Neural crest cell (in vitro differentiated cells): ENCODE data around the gene RNF123. TPM values are rescaled to one million over a fixed set of nuclear protein-coding genes. Genes with fewer than 3 reads are reported as not detected.
A peak's percentile ranks its signal among the peaks of the same experiment; 100 is the strongest.

Experiments used
- DNase-seq: peaks from one replicate; pipeline ENCODE4 v3.0.0; 2021; ENCODE audit warnings: low read depth, mixed read lengths, low spot score
- H3K27ac Mint-ChIP-seq: one replicate; pipeline ENCODE4 v1.8.0; 2021; ENCODE audit warnings: mild to moderate bottlenecking, mixed read lengths; ENCODE audit not compliant: unreplicated experiment
- H3K27me3 Mint-ChIP-seq: 2 replicates; pipeline ENCODE4 v1.8.0; 2021; ENCODE audit warnings: low read depth, mild to moderate bottlenecking, mixed read lengths
- H3K36me3 Mint-ChIP-seq: 2 replicates; pipeline ENCODE4 v1.8.0; 2021; ENCODE audit warnings: low read depth, mild to moderate bottlenecking, mixed read lengths
- H3K4me1 Mint-ChIP-seq: 2 replicates; pipeline ENCODE4 v1.8.0; 2021; ENCODE audit warnings: mixed read lengths
- H3K4me3 Mint-ChIP-seq: one replicate; pipeline ENCODE4 v1.8.0; 2021; ENCODE audit warnings: mild to moderate bottlenecking, mixed read lengths
- H3K9me3 Mint-ChIP-seq: 2 replicates; pipeline ENCODE4 v1.8.0; 2021; ENCODE audit warnings: mixed read lengths
- total RNA-seq: library from RNA; stranded (reverse); gene quantifications from 2 replicates; pipeline ENCODE4 v1.2.1, GENCODE V29; 2021
- TF ChIP-seq, protein P1 (sequence below): fragments of 200-600 bp; sonication (generic); conservative IDR thresholded peaks from 2 replicates; pipeline ENCODE4 v1.5.0; 2021; ENCODE audit warnings: antibody characterized with exemption, mild to moderate bottlenecking

The RNF123 gene
- total RNA-seq, 1 donor from 2014 or later: 42.4 TPM

- no peaks in the 10 kb centered on the region for H3K27me3 Mint-ChIP-seq
- TF ChIP-seq, protein P1, sequence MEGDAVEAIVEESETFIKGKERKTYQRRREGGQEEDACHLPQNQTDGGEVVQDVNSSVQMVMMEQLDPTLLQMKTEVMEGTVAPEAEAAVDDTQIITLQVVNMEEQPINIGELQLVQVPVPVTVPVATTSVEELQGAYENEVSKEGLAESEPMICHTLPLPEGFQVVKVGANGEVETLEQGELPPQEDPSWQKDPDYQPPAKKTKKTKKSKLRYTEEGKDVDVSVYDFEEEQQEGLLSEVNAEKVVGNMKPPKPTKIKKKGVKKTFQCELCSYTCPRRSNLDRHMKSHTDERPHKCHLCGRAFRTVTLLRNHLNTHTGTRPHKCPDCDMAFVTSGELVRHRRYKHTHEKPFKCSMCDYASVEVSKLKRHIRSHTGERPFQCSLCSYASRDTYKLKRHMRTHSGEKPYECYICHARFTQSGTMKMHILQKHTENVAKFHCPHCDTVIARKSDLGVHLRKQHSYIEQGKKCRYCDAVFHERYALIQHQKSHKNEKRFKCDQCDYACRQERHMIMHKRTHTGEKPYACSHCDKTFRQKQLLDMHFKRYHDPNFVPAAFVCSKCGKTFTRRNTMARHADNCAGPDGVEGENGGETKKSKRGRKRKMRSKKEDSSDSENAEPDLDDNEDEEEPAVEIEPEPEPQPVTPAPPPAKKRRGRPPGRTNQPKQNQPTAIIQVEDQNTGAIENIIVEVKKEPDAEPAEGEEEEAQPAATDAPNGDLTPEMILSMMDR: no peak
- no peaks in the 10 kb centered on the region for H3K36me3 Mint-ChIP-seq
- peaks cover 4% of the 10 kb centered on the region for H3K4me1 Mint-ChIP-seq
- H3K4me3 Mint-ChIP-seq: no peak overlapping the region
- DNase-seq: no peak
- no peak overlapping the region for H3K27ac Mint-ChIP-seq
- no peaks in the 10 kb centered on the region for H3K9me3 Mint-ChIP-seq
These were observed 72.3 kb downstream of the RNF123 start for GRCh38 chr3:49761661-49762060.

DNA sequence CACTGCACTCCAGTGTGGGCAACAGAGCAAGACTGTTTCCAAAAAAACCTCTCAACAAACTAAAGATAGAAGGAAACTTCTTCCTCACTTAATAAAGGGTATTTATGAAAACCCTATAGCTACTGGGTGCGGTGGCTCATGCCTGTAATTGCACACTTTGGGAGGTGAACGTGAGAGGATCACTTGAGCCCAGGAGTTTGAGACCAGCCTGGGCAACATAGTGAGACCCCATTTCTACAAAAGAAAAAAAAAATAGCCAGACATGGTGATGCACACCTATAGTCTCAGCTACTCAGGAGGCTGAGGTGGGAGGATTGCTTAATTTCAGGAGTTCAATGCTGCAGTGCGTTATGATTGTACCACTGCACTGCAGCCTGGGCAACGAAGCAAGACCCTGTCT is 74.6 kb downstream of the RNF123 start:
- Mint-ChIP-seq H3K4me1 (peaks cover 4% of the 10 kb centered on the region), H3K27ac (no peak overlapping the region), H3K4me3 (no peak overlapping the region), H3K9me3 (no peaks in the 10 kb centered on the region), H3K27me3 (no peaks in the 10 kb centered on the region), H3K36me3 (no peaks in the 10 kb centered on the region)
- TF ChIP-seq, protein P1: no peak
- no peak for DNase-seq

DNA sequence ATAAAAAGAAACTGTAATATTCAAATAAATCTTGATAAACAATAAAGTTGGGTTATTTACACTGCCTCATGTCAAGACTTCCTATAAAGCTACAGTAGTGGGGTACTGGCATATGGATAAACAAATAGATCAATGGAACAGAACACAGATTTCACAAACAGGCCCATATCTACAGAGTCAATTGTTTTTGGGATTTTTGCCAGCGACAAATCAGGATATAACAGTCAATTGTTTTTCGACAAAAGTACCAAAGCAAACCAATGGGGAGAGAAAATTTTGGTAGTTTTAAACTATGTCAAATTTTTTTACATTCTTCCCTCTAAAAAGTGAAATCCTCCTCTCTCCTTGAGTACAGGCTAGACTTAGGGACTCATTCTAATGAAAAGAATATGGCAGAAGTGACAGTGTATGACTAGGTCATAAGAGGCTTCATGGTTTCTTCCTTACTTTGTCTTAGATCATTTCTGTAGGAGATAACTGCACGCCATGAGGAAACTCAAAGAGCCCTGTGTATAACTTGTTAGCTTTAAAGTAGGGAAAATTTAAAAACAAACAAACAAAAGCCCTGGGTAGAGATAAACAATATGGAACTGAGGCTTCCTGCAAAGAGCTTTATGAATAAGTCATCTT is 80.0 kb downstream of the RNF123 start:
- no peak for DNase-seq
- H3K27ac Mint-ChIP-seq: no peak overlapping the region
- peaks cover 1% of the 10 kb centered on the region for H3K4me1 Mint-ChIP-seq
- no peaks in the 10 kb centered on the region for H3K9me3 Mint-ChIP-seq
- no peaks in the 10 kb centered on the region for H3K27me3 Mint-ChIP-seq
- TF ChIP-seq, protein P1: no peak
- no peaks in the 10 kb centered on the region for H3K36me3 Mint-ChIP-seq
- no peak overlapping the region for H3K4me3 Mint-ChIP-seq

- Mint-ChIP-seq H3K27me3 (no peaks in the 10 kb centered on the region), H3K4me3 (no peak overlapping the region), H3K27ac (peak overlapping the region; percentile 50), H3K9me3 (no peaks in the 10 kb centered on the region), H3K36me3 (no peaks in the 10 kb centered on the region), H3K4me1 (peaks cover 5% of the 10 kb centered on the region)
- TF ChIP-seq, protein P1: no peak
- no peak for DNase-seq
These were observed 80.6 kb downstream of the RNF123 start for GRCh38 chr3:49769926-49770325.

Other genes with a start within 250 kb of the RNF123 start
- gene DAG1, start 219.3 kb upstream of the RNF123 start, total RNA-seq: 93.9 and 98.6 TPM in 2 replicates
- gene BSN, start 135.1 kb upstream of the RNF123 start, total RNA-seq: 6.1 and 6.5 TPM in 2 replicates
- 150 and 162 TPM in 2 replicates for gene APEH, start 15.2 kb upstream of the RNF123 start, total RNA-seq
- gene MST1, start 83 bp upstream of the RNF123 start, total RNA-seq: 15.0 and 18.1 TPM in 2 replicates
- gene AMIGO3, start 30.1 kb downstream of the RNF123 start, total RNA-seq: 0.89 and 0.96 TPM in 2 replicates
- 40.1 and 46.1 TPM in 2 replicates for gene GMPPB, start 34.4 kb downstream of the RNF123 start, total RNA-seq
- 54.9 and 63.3 TPM in 2 replicates for gene IP6K1, start 97.0 kb downstream of the RNF123 start, total RNA-seq
- 0.12 and 0.16 TPM in 2 replicates for gene CDHR4, start 110.3 kb downstream of the RNF123 start, total RNA-seq
- 15.5 and 17.3 TPM in 2 replicates for gene INKA1, start 113.7 kb downstream of the RNF123 start, total RNA-seq
- 4.2 and 6.0 TPM in 2 replicates for gene UBA7, start 124.4 kb downstream of the RNF123 start, total RNA-seq
- 33.4 and 38.1 TPM in 2 replicates for gene TRAIP, start 167.0 kb downstream of the RNF123 start, total RNA-seq
- 41.2 and 43.1 TPM in 2 replicates for gene CAMKV, start 180.3 kb downstream of the RNF123 start, total RNA-seq
- 1.4 and 2.6 TPM in 2 replicates for gene MST1R, start 214.3 kb downstream of the RNF123 start, total RNA-seq
- 11.5 and 13.1 TPM in 2 replicates for gene MON1A, start 240.3 kb downstream of the RNF123 start, total RNA-seq